ENCODE results near the gene FAAH2. TPM values are rescaled to one million over a fixed set of nuclear protein-coding genes. Genes with fewer than 3 reads are reported as not detected.

The FAAH2 gene
- total and polyA plus RNA-seq, 2 donors from 2014 or later = 17.0 to 17.1 TPM

DNA sequence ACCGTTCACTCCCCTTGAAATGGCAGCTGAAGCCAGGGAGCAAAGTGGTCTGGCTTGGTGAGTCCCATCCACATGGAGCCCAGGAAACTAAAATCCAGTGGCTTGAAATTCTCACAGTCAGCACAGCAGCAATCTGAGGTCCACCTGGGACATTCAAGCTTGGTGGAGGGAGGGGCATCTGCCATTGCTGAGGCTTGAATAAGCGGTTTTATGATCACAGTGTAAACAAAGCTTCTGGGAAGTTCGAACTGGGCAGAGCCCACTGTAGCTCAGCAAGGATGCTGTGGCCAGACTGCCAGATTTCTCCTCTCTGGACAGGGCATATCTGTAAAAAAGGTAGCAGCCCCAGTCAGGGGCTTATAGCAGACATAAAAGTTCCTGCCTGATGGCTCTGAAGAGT is 15.5 kb upstream of the FAAH2 start:
- Histone ChIP-seq H3K36me3 (ENCODE audit: control insufficient read depth in 2 of 3, insufficient read depth in 3 of 3, low read length in 3 of 3) (no peaks in the 10 kb centered on the region), H3K4me1 (ENCODE audit: control insufficient read depth in 2 of 3, insufficient read depth in 2 of 3, low read depth in 1 of 3, low read length in 3 of 3) (no peaks in the 10 kb centered on the region), H3K9ac (ENCODE audit: low read length in 3 of 3) (no peak overlapping the region), H3K27ac (ENCODE audit: low read depth in 2 of 2, low read length in 2 of 2) (no peak overlapping the region), H3K4me3 (ENCODE audit: low read length in 3 of 3) (no peak overlapping the region), H3K9me3 (ENCODE audit: control insufficient read depth in 2 of 3, insufficient read depth in 1 of 3, low read length in 3 of 3) (no peaks in the 10 kb centered on the region), H3K27me3 (ENCODE audit: control insufficient read depth, insufficient read depth, low read length) (no peaks in the 10 kb centered on the region)
- DNase-seq (no peak), FAIRE-seq (no peak)
- intact Hi-C loops (cut with DNase I) = no loop called here
- TF ChIP-seq, protein P1, sequence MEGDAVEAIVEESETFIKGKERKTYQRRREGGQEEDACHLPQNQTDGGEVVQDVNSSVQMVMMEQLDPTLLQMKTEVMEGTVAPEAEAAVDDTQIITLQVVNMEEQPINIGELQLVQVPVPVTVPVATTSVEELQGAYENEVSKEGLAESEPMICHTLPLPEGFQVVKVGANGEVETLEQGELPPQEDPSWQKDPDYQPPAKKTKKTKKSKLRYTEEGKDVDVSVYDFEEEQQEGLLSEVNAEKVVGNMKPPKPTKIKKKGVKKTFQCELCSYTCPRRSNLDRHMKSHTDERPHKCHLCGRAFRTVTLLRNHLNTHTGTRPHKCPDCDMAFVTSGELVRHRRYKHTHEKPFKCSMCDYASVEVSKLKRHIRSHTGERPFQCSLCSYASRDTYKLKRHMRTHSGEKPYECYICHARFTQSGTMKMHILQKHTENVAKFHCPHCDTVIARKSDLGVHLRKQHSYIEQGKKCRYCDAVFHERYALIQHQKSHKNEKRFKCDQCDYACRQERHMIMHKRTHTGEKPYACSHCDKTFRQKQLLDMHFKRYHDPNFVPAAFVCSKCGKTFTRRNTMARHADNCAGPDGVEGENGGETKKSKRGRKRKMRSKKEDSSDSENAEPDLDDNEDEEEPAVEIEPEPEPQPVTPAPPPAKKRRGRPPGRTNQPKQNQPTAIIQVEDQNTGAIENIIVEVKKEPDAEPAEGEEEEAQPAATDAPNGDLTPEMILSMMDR (IDR thresholded peaks at IDR 0.05; ENCODE audit: borderline replicate concordance, extremely low read depth, insufficient read depth) = no peak

DNA sequence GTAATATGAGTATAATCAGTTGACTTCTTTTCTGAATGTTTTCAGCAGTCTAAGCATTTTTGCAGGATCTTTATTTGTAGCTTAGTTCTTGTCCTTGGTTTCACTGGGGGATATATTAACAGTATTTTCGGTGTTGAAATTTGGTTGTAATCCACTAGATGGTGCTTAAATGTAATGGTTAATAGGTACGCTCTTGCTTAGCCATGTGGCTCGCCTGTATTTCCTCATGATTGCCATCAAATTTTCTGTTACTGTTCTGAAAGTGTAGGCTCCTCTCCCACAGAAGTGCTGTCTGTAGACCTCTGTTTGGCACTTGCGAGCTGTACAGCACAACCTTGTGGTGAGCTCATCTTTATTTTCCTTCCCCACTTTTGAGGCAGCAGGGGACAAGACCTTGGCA is 3.9 kb upstream of the FAAH2 start:
- H3K4me3 ChIP-seq (ENCODE audit: low read length in 3 of 3) = no peak overlapping the region
- no peaks in the 10 kb centered on the region for H3K27me3 ChIP-seq (ENCODE audit: control insufficient read depth, insufficient read depth, low read length)
- H3K9me3 ChIP-seq (ENCODE audit: control insufficient read depth in 2 of 3, insufficient read depth in 1 of 3, low read length in 3 of 3) = no peaks in the 10 kb centered on the region
- no peak for DNase-seq
- H3K27ac ChIP-seq (ENCODE audit: low read depth in 2 of 2, low read length in 2 of 2) = no peak overlapping the region
- FAIRE-seq = no peak
- intact Hi-C loops (cut with DNase I) = no loop called here
- TF ChIP-seq, protein P1 (IDR thresholded peaks at IDR 0.05; ENCODE audit: borderline replicate concordance, extremely low read depth, insufficient read depth) = no peak
- H3K4me1 ChIP-seq (ENCODE audit: control insufficient read depth in 2 of 3, insufficient read depth in 2 of 3, low read depth in 1 of 3, low read length in 3 of 3) = no peaks in the 10 kb centered on the region
- H3K9ac ChIP-seq (ENCODE audit: low read length in 3 of 3) = no peak overlapping the region
- H3K36me3 ChIP-seq (ENCODE audit: control insufficient read depth in 2 of 3, insufficient read depth in 3 of 3, low read length in 3 of 3) = no peaks in the 10 kb centered on the region

DNA sequence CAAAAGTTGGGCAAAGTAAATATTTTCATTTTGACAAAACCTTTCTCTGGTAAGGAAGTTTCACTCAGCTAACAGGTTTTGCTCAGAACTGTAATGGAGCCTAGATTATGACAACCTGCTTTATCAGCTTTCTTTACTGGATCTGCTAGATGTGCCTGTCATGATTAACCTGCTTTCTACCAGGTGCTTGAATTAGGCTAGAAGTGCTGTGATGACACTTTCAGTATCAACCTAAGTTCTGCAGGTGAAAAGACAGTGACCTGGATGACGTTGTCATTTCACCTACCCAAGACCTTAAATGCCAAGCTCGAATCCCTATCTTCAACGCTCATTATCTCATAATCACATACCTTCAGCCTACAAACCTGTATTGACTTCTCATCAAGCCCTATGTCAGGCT is 1.5 kb upstream of the FAAH2 start:
- no peaks in the 10 kb centered on the region for H3K36me3 ChIP-seq (ENCODE audit: control insufficient read depth in 2 of 3, insufficient read depth in 3 of 3, low read length in 3 of 3)
- H3K9ac ChIP-seq (ENCODE audit: low read length in 3 of 3) = no peak overlapping the region
- FAIRE-seq = no peak
- no peak for DNase-seq
- intact Hi-C loops (cut with DNase I) = no loop called here
- no peaks in the 10 kb centered on the region for H3K27me3 ChIP-seq (ENCODE audit: control insufficient read depth, insufficient read depth, low read length)
- no peaks in the 10 kb centered on the region for H3K9me3 ChIP-seq (ENCODE audit: control insufficient read depth in 2 of 3, insufficient read depth in 1 of 3, low read length in 3 of 3)
- H3K4me1 ChIP-seq (ENCODE audit: control insufficient read depth in 2 of 3, insufficient read depth in 2 of 3, low read depth in 1 of 3, low read length in 3 of 3) = no peaks in the 10 kb centered on the region
- no peak overlapping the region for H3K27ac ChIP-seq (ENCODE audit: low read depth in 2 of 2, low read length in 2 of 2)
- TF ChIP-seq, protein P1 (IDR thresholded peaks at IDR 0.05; ENCODE audit: borderline replicate concordance, extremely low read depth, insufficient read depth) = no peak
- H3K4me3 ChIP-seq (ENCODE audit: low read length in 3 of 3) = no peak overlapping the region

DNA sequence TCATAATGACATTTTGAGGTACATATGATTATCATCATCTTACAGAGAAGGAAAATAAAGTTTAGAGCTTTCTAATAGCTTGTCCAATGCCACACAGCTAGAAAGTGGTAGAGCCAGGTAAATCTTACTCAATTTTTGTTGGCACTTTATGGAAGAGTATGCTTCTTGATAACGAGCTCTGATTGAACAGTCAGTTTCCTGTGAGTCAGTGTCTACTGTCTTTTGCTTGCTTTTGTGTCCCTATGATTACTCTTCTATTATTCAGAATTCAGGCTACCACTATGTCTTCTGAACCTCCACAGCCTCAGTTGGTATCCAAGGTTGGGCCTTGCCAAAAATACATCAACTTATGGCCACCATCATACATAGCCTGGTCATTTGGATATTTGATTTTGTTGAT is 2.6 kb downstream of the FAAH2 start:
- no peak overlapping the region for H3K4me3 ChIP-seq (ENCODE audit: low read length in 3 of 3)
- H3K9me3 ChIP-seq (ENCODE audit: control insufficient read depth in 2 of 3, insufficient read depth in 1 of 3, low read length in 3 of 3) = no peaks in the 10 kb centered on the region
- FAIRE-seq (no peak), DNase-seq (no peak)
- H3K9ac ChIP-seq (ENCODE audit: low read length in 3 of 3) = no peak overlapping the region
- no peaks in the 10 kb centered on the region for H3K36me3 ChIP-seq (ENCODE audit: control insufficient read depth in 2 of 3, insufficient read depth in 3 of 3, low read length in 3 of 3)
- H3K27ac ChIP-seq (ENCODE audit: low read depth in 2 of 2, low read length in 2 of 2) = no peak overlapping the region
- H3K4me1 ChIP-seq (ENCODE audit: control insufficient read depth in 2 of 3, insufficient read depth in 2 of 3, low read depth in 1 of 3, low read length in 3 of 3) = no peaks in the 10 kb centered on the region
- intact Hi-C loops (cut with DNase I) = no loop called here
- H3K27me3 ChIP-seq (ENCODE audit: control insufficient read depth, insufficient read depth, low read length) = no peaks in the 10 kb centered on the region
- TF ChIP-seq, protein P1 (IDR thresholded peaks at IDR 0.05; ENCODE audit: borderline replicate concordance, extremely low read depth, insufficient read depth) = no peak
